Adipocyte (in vitro differentiated cells): ENCODE measurements around the gene UBXN10.

Experiments
- DNase-seq: peaks from one replicate; pipeline ENCODE4 v3.0.0-alpha.2; 2015; ENCODE audit warnings: low read depth
- H3K27me3 ChIP-seq: replicated peaks from 2 replicates; pipeline ENCODE4 v1.7.0; 2013; ENCODE audit warnings: mild to moderate bottlenecking, low read length, moderate library complexity; ENCODE audit not compliant: control insufficient read depth, insufficient read depth
- H3K36me3 ChIP-seq: 2 replicates; pipeline ENCODE4 v1.7.0; 2013; ENCODE audit warnings: low read length, mild to moderate bottlenecking, moderate library complexity; ENCODE audit not compliant: control insufficient read depth, insufficient read depth, severe bottlenecking
- H3K4me1 ChIP-seq: 2 replicates; pipeline ENCODE4 v1.7.0; 2013; ENCODE audit warnings: mild to moderate bottlenecking, low read length, moderate library complexity; ENCODE audit not compliant: control insufficient read depth, insufficient read depth
- H3K4me3 ChIP-seq: 2 replicates; pipeline ENCODE4 v1.7.0; 2013; ENCODE audit warnings: mild to moderate bottlenecking, low read length, moderate library complexity
- H3K9ac ChIP-seq: 2 replicates; pipeline ENCODE4 v1.7.0; 2013; ENCODE audit warnings: mild to moderate bottlenecking, low read length, moderate library complexity
- H3K9me3 ChIP-seq: 2 replicates; pipeline ENCODE4 v1.7.0; 2013; ENCODE audit warnings: mild to moderate bottlenecking, low read length, moderate library complexity; ENCODE audit not compliant: control insufficient read depth

The UBXN10 gene

DNA sequence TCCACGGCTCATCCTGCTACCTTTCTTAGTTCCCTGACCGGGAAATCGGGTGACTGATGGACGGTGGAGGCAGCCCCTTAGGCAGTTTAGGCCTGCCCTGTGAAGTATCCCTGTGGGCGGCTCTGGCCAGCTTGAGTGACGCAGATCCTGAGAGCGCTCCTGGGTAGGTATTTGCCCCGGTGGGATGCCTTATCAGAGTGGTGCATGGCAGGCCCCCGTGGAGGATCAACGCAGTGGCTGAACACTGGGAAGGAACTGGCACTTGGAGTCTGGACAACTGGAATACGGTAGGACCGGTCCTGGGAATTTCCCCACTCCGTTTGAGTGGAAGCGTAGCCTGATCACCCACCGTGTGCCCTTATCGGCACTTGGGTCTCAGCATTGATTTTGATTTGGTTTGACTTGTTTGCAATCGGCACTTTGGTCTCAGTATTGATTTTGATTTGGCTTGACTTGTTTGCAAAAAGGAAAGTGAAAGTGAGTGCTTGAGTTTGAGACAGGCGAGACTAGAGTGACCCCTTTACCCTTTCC lies 31.5 kb upstream of the UBXN10 start:
- DNase-seq: no peak

DNA sequence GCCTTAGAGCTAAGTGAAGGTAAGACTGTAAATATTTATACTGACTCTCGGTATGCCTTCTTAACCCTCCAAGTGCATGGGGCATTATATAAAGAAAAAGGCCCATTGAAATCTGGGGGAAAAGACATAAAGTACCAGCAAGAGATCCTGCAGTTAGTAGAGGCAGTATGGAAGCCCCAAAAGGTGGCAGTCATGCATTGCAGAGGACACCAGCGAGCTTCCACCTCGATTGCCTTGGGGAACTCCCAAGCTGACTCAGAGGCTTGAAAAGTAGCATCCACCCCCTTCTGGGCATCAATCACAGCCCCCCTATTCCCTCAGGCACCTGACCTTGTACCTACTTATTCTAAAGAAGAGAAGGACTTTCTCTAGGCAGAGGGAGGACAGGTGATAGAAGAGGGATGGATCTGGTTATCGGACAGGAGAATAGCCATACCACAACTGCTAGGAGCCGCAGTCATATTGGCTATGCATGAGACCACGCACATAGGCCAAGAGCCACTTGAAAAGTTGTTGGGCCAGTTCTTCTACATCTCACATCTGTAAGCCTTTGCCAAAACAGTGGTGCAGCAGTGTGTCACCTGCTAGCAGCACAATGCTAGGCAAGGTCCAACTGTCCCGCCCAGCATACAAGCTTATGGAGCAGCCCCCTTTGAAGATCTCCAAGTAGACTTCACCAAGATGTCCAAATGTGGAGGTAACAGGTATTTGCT lies 27.4 kb upstream of the UBXN10 start:
- Histone ChIP-seq H3K4me1 (peaks cover 10% of the 10 kb centered on the region), H3K9ac (no peak overlapping the region), H3K27me3 (peaks cover 9% of the 10 kb centered on the region), H3K36me3 (no peaks in the 10 kb centered on the region), H3K4me3 (no peak overlapping the region), H3K9me3 (peaks cover 55% of the 10 kb centered on the region)
- DNase-seq: no peak

More for the DNA sequence above, 31.5 kb upstream of the UBXN10 start:
- peaks cover 17% of the 10 kb centered on the region for H3K9me3 ChIP-seq
- H3K9ac ChIP-seq: peak overlapping the region; percentile 7
- H3K27me3 ChIP-seq: no peaks in the 10 kb centered on the region
- peak overlapping the region; percentile 55 for H3K4me3 ChIP-seq
- no peaks in the 10 kb centered on the region for H3K36me3 ChIP-seq
- peaks cover 21% of the 10 kb centered on the region for H3K4me1 ChIP-seq

DNA sequence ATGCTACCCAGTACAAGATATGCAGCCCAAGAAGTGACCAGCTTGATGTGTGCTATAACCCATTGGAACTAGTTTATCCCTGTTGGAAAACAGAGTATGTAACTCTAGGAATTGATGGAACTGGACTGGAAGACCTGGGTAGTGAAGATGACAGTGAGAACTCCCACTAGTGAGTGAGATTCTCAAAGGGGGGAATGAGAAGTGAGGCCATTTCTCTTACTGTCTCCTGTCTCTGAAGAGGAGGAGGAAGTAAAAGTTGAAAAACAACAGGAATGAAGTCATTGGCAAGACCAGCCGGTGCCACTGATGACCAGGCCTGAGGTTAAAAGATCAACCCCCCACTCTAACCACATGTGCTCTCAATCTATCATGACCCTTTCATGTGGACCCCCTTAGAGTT lies 25.9 kb upstream of the UBXN10 start:
- Histone ChIP-seq H3K27me3 (peaks cover 18% of the 10 kb centered on the region), H3K9me3 (peaks cover 57% of the 10 kb centered on the region), H3K9ac (no peak overlapping the region), H3K4me3 (no peak overlapping the region), H3K36me3 (no peaks in the 10 kb centered on the region), H3K4me1 (no peaks in the 10 kb centered on the region)
- DNase-seq: no peak

DNA sequence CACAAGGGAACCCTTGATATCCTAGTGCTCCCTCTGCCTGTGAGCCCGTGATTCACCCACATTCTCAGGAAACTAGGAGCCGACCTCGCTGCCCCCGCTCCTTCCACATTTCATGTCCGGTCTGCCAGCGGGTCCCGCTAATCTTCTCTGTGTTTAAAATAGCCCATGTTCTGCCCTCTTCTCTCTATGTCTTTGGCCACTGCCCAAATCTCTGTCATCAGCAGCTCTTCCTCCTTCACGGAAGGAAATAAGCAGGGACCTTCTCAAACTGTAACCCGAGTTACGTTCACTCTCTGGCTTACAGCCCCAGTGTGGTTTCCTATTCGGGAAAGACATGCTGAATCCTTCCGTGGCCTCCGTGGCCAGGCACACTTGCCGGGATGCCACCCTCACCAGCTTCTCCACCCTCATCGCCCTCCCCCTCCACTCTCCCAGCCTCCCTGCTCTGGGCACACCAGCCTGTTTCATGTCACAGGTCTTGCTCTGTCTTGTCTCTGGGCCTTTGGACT lies 21.1 kb upstream of the UBXN10 start:
- Histone ChIP-seq H3K4me3 (no peak overlapping the region), H3K4me1 (no peaks in the 10 kb centered on the region), H3K27me3 (peaks cover 49% of the 10 kb centered on the region), H3K9me3 (peaks cover 39% of the 10 kb centered on the region), H3K9ac (no peak overlapping the region), H3K36me3 (no peaks in the 10 kb centered on the region)
- DNase-seq: no peak

DNA sequence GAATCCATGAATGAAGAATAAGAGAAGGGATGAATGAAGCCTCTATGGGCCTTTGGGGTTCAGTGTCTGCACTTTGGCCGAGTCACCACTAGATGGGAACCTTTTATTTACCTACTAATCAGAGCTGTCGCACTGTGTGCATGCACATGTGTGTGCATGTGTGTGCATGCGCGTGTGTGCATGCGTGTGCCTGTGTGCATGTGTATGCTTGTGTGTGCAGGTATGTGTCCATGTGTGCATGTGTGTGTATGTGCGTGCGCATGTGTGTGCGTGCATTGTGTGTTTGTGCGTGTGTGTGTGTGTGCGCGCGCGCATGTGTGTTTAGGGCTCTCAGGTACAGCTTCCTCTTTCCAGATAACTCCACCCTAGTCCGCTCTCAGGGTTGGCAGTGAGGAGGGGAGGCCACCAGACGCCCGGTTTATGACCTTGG lies 20.4 kb upstream of the UBXN10 start:
- H3K4me1 ChIP-seq: no peaks in the 10 kb centered on the region
- peak; percentile 4 for DNase-seq
- H3K4me3 ChIP-seq: no peak overlapping the region
- peaks cover 31% of the 10 kb centered on the region for H3K9me3 ChIP-seq
- H3K36me3 ChIP-seq: no peaks in the 10 kb centered on the region
- no peak overlapping the region for H3K9ac ChIP-seq
- H3K27me3 ChIP-seq: peaks cover 51% of the 10 kb centered on the region

GRCh38 chr1:20166051-20166450 lies 19.8 kb upstream of the UBXN10 start:
- no peaks in the 10 kb centered on the region for H3K4me1 ChIP-seq
- H3K9ac ChIP-seq: no peak overlapping the region
- H3K4me3 ChIP-seq: no peak overlapping the region
- no peaks in the 10 kb centered on the region for H3K36me3 ChIP-seq
- H3K27me3 ChIP-seq: peaks cover 51% of the 10 kb centered on the region
- no peak for DNase-seq
- peaks cover 26% of the 10 kb centered on the region for H3K9me3 ChIP-seq

DNA sequence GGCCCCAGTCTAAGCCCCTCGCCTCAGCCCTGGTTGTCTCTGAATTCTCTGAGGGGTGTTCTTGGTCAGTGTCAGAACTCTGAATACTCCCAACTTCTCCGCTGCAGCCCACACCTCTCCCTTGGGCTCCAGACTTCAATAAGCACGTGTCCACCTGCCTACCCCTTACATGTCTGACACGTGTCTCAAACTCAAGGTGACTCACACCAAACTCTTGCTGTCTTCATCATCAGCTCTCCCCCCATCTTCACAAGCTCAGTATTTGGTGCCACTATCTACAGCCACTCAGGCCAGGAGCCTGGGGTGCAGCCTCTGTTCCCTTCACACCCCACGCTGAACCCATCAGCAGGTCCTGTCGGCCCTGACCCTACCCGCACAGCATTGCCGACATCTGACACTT lies 18.8 kb upstream of the UBXN10 start:
- no peak for DNase-seq
- Histone ChIP-seq H3K9me3 (peaks cover 18% of the 10 kb centered on the region), H3K9ac (no peak overlapping the region), H3K36me3 (no peaks in the 10 kb centered on the region), H3K4me1 (no peaks in the 10 kb centered on the region), H3K27me3 (peaks cover 51% of the 10 kb centered on the region), H3K4me3 (no peak overlapping the region)

GRCh38 chr1:20168564-20169491 lies 17.1 kb upstream of the UBXN10 start:
- Histone ChIP-seq H3K9ac (no peak overlapping the region), H3K27me3 (peaks cover 43% of the 10 kb centered on the region), H3K4me3 (no peak overlapping the region), H3K9me3 (peaks cover 3% of the 10 kb centered on the region), H3K36me3 (no peaks in the 10 kb centered on the region), H3K4me1 (no peaks in the 10 kb centered on the region)
- DNase-seq: no peak

DNA sequence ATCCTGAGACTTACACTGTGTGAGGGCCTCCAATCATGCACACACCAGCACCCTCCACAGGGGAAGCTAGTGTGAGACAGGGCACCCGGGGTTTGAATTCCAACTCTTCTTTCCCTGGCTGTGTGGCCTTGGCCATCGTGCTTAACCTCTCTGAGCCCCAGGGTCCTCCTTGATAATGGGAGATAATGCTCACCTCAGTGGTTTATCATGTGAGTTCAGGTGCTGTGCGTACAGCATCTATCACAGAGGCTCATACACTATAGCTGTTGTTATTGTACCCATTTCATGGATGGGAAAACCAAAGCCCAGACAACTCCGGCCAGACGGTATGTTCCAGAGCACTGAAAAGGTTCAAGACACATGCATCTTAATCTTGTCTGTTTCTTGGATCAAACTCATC lies 16.0 kb upstream of the UBXN10 start:
- DNase-seq: no peak
- peaks cover 35% of the 10 kb centered on the region for H3K27me3 ChIP-seq
- no peak overlapping the region for H3K4me3 ChIP-seq

DNA sequence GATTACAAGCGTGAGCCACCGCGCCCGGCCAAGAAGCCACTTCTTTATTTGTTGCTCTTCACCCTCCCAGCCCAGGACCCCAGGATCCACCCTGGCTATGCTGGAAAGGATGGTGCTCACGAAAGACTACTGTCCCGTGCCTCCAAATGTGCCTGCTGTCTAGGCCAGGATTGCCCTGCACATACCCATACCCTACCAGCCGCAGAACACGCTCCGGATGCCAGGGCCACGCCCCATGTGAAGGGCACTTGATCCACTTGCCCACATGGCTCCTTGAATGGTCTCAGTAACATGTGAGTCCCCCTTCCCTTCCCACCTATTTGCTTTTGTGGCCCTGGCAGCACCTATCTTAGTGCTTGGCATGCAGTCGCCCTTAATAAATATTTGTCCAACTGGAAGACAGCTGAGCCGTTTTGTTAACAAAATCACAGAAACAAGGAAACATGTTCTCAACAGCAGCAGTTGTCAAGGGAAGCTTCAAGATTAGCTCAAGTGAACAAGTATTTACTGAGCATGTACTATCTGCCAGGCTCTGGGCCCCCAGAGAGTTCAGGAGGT lies 13.8 kb upstream of the UBXN10 start:
- H3K4me1 ChIP-seq: peaks cover 7% of the 10 kb centered on the region
- no peak overlapping the region for H3K9ac ChIP-seq
- DNase-seq: no peak
- no peaks in the 10 kb centered on the region for H3K36me3 ChIP-seq
- no peak overlapping the region for H3K4me3 ChIP-seq
- peaks cover 22% of the 10 kb centered on the region for H3K27me3 ChIP-seq
- no peaks in the 10 kb centered on the region for H3K9me3 ChIP-seq

More for the DNA sequence above, 16.0 kb upstream of the UBXN10 start:
- Histone ChIP-seq H3K36me3 (no peaks in the 10 kb centered on the region), H3K9ac (no peak overlapping the region), H3K4me1 (peaks cover under 1% of the 10 kb centered on the region), H3K9me3 (peaks cover 3% of the 10 kb centered on the region)
